ENCODE data around the gene MYBPC1.

GRCh38 chr12:101599311-101599710 is 4.5 kb downstream of the MYBPC1 start:
- no peak for TF ChIP-seq CTCF (conservative IDR thresholded peaks at IDR 0.05; ENCODE audit: low read length)
- no peak for TF ChIP-seq EZH2phosphoT487 (IDR thresholded peaks at IDR 0.05; ENCODE audit: borderline replicate concordance)
